SK-N-DZ (cell line): ENCODE results near the gene SPTY2D1.

Source experiments
- DNase-seq: peaks from one replicate; pipeline ENCODE4 v3.0.0-alpha.2; 2015; ENCODE audit warnings: low spot score

Gene SPTY2D1

DNA sequence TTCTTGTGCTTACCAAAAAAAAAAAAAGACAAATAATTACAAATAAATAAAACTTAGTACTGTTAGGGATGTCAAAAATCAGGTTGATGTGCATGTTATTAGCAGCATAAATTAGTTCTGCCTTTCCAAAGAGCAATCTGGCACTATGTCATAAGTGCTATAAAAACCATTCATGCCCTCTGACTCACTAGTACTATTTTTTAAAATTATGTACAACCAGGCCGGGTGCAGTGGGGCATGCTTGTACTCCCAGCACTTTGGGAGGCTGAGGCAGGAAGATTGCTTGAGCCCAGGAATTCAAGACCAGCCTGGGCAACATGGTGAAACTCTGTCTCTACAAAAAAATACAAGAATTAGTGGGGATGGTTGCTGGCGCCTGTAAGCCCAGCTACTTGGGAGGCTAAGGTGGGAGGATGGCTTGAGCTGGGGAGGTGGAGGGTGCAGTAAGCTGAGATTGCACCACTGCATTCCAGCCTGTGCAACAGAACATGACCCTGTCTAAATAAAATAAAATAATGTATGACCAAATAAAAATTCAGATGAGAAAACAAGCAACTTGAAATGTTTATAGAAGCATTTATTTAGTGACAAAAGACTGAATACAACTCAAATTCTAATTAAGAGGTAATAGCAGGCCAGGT is 70.9 kb downstream of the SPTY2D1 start:
- no peak for DNase-seq
